ENCODE data around the gene MBOAT7.
"Not testable (repeated sequence)": the region's sequence is repeated elsewhere in the genome, so short reads cannot be mapped to it uniquely, and the experiment has no call there.

MBOAT7 gene

DNA sequence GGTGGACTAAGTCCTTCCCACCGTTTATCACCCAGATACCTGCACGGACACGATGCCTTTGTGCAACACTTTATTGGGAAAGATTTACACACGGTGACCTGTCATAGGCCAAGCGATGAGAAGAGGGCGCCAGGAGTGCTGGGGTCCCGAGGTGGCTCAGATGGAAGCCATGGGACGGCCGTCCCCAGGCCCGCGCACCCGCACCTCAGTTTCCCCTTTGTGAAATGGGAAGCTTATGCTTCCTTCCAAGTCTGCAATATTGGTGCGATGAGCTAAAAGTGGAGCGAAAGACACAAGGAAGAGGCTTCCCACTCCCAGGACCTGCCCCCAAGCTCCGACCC is 16.1 kb downstream of the MBOAT7 start:
- Mint-ChIP-seq H3K27me3 (no peaks in the 10 kb centered on the region), H3K4me1 (ENCODE audit: low read depth in 2 of 2) (peaks cover 3 to 6% of the 10 kb centered on the region in 2 donors), H3K9me3 (no peaks in the 10 kb centered on the region), H3K27ac (no peak overlapping the region), H3K4me3 (no peak overlapping the region), H3K36me3 (ENCODE audit: insufficient read depth) (no peaks in the 10 kb centered on the region)
- DNase-seq (no peak), ATAC-seq (replicated peaks) (no peak)

DNA sequence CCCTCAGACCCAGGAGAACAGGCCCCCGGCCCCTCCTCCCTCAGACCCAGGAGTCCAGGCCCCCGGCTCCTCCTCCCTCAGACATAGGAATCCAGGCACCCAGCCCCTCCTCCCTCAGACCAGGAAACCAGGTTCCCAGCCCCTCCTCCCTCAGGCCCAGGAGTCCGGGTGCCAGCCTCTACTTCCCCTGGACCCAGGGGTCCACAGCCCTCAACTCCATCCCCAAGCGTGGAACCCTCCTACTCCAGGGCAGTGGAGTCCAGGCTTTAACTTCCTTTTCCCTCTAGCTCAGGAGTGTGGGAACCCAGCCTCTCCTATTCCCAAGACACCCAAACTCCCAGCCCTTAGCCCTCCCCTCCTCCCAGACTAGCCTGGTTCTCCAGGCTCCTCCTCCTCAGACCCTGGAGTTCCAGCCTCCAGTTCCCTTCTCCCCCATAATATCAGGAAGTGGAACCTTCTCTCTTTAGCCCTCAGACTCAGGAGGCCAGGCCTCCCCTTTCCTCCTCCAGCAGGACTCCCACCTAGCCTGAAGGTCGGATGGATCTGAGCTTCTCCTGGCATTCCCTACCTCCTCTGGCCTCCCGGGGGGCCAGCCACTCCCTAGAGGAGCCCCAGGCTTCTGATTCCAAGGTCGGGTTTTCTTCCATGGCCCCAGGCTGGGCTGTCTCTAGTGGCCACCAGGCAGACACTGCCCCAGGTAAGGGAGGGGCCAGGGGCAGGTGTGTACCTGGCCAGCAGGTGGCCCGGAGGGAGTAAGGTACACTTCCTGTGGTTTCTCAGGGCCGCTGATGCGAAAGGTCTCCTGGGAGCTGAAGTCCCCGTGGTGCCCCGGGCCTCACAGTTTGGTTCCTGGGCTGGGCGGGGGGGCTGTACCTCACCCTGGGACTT is 16.7 kb downstream of the MBOAT7 start, which contains the start of gene TMC4:
TMC4 (minus strand) TSS at position 690 of the 888 bp plus-strand sequence; CDS start at position 647, 43 bp downstream.
- Mint-ChIP-seq H3K36me3 (ENCODE audit: insufficient read depth) (no peaks in the 10 kb centered on the region), H3K27me3 (no peaks in the 10 kb centered on the region), H3K27ac (peak within 1 kb of the TSS in 1 of 2 donors; percentile 57), H3K4me1 (ENCODE audit: low read depth in 2 of 2) (peaks cover 7 to 10% of the 10 kb centered on the region in 2 donors), H3K4me3 (no peak within 1 kb of the TSS), H3K9me3 (no peaks in the 10 kb centered on the region)
- ATAC-seq (replicated peaks), result peak; percentile 15
- no peak for DNase-seq

DNA sequence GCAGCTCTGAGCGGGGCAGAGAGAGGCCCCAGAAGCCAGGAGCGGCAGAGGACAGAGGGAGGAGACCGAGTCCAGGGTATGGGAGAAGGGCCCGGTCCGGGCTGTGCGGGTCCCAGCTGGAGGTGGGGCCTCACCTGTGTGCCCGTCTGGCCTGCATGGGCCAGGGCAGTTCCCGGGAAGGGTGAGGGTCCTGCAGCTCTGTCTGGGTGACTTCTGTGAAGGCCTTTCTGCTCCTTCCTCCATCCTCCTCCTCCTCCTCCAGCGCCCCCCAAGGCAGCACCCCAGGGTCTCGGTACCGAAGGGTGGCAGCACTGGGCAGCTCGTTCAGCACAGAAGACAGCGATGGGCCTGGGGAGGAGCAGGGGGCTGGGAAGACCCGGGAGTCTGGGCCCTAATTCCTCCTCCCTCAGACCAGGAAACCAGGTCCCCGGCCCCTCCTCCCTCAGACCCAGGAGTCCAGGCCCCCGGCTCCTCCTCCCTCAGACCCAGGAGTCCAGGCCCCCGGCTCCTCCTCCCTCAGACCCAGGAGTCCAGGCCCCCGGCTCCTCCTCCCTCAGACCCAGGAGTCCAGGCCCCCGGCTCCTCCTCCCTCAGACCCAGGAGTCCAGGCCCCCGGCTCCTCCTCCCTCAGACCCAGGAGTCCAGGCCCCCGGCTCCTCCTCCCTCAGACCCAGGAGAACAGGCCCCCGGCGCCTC is 17.5 kb downstream of the MBOAT7 start:
- not testable (repeated sequence) for H3K4me3 Mint-ChIP-seq; H3K27me3 Mint-ChIP-seq; H3K9me3 Mint-ChIP-seq; DNase-seq; H3K36me3 Mint-ChIP-seq (ENCODE audit: insufficient read depth); ATAC-seq (replicated peaks)
- Mint-ChIP-seq H3K27ac (peak overlapping the region in 1 of 2 donors; percentile 64), H3K4me1 (ENCODE audit: low read depth in 2 of 2) (peaks cover 7 to 10% of the 10 kb centered on the region in 2 donors)

DNA sequence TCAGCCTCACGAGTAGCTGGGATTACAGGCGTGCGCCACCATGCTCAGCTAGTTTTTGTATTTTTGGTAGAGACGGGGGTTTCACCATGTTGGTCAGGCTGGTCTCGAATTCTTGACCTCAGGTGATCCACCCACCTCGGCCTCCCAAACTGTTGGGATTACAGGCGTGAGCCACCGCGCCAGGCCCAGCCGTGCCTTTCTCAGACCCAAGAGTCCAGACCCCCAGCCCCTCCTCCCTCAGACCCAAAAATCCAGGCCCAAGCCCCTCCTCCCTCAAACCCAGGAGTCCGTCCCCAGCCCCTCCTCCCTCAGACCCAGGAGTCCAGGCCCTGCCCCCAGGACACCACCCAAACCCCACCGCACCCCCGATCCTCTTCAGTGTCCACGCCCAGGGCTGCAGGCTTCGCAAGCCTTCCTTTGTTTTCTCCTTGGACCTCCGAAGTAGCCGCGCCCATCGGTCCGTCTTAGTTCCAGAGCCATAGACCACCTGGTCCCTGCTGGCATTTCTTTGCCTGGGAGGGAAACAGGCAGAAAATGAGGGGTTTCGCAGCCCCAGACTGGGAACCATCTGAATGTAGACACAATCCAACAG is 20.1 kb downstream of the MBOAT7 start:
- DNase-seq, result no peak
- Mint-ChIP-seq H3K27ac (no peak overlapping the region), H3K4me1 (ENCODE audit: low read depth in 2 of 2) (peaks cover 13 to 17% of the 10 kb centered on the region in 2 donors), H3K4me3 (no peak overlapping the region), H3K36me3 (ENCODE audit: insufficient read depth) (no peaks in the 10 kb centered on the region), H3K27me3 (no peaks in the 10 kb centered on the region), H3K9me3 (no peaks in the 10 kb centered on the region)
- ATAC-seq (replicated peaks), result no peak

DNA sequence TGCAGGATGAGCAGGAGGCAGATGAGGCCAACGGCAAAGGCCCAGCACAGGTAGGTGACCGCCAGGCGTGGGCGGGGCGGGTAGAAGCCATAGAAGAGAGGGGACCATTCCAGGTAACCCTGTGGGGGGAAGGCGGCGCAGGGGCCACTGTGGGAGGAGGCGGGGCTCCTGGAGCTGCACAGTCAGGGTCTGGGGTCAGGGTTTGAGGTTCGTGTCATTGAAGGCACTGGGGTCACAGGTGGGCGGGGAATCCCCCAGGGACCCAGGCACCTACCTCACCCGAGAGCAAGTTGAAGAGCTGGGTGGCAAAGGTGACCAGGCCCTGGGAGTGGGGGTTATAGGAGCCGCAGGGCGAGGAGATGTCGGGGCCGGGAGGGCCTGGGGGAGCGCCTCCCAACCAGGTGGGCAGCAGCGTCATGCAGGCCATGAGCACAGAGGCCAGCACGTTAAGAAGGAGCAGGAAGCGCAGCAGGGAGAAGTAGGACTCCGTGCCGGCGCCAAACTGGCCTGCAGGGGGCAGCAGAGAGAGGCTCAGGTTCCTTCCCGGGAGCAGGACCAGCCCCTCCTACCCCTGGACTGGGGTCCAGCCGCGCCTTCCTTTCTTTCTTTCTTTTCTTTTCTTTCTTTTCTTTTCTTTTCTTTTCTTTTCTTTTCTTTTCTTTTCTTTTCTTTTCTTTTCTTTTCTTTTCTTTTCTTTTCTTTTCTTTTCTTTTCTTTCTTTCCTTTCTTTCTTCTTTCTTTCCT is 21.0 kb downstream of the MBOAT7 start:
- Mint-ChIP-seq H3K27ac (no peak overlapping the region), H3K4me3 (peak overlapping the region in 1 of 2 donors; percentile 21), H3K4me1 (ENCODE audit: low read depth in 2 of 2) (peaks cover 15 to 19% of the 10 kb centered on the region in 2 donors), H3K9me3 (no peaks in the 10 kb centered on the region), H3K27me3 (no peaks in the 10 kb centered on the region), H3K36me3 (ENCODE audit: insufficient read depth) (peaks cover 2% of the 10 kb centered on the region)
- DNase-seq (peak; percentile 88 to 90 (median 89)), ATAC-seq (replicated peaks) (peak; percentile 68)

- no peak for DNase-seq
- peaks cover 20% of the 10 kb centered on the region for H3K36me3 Mint-ChIP-seq (ENCODE audit: insufficient read depth)
- no peaks in the 10 kb centered on the region for H3K27me3 Mint-ChIP-seq
- ATAC-seq (replicated peaks), result no peak
- no peaks in the 10 kb centered on the region for H3K9me3 Mint-ChIP-seq
- H3K27ac Mint-ChIP-seq, result peak overlapping the region in 1 of 2 donors; percentile 65
- H3K4me1 Mint-ChIP-seq (ENCODE audit: low read depth in 2 of 2), result peaks cover 33 to 34% of the 10 kb centered on the region in 2 donors
- H3K4me3 Mint-ChIP-seq, result peak overlapping the region; percentile 84 to 95
Observed at GRCh38 chr19:54165222-54165621, 24.2 kb downstream of the MBOAT7 start.

DNA sequence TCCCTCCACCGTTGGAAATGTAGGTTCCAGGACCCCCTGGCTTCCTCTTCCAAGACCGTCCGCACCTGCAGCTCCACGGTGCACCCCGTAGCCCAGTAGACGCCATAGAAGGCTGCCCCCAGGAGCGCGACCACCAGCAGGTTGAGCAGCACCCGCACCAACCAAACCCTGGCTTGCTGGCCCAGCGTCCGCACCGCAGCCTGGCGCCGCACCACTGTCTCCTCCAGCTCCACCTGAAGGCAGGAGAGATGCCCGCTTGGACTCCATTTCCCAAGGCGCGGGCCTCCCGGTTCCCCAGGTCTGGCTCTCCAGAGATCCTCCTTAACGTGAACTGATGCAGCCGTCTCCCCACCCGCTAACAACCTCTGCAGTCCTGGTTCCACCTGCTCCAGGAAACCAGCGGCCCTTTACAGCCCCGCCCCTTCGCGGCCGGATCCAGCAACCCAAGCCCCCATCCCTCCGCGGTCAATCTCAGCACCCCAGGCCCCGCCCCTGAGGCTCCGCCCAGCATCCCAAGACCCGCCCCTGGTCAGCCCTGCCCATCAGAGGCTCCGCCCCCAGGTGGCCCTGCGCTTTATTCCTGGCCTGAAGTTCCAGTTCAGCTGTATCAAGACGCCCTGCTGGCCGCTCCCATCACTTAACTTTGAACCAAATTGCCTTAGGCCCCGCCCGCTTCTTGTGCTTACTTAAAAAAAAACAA is 24.9 kb downstream of the MBOAT7 start:
- no peaks in the 10 kb centered on the region for H3K27me3 Mint-ChIP-seq
- no peaks in the 10 kb centered on the region for H3K9me3 Mint-ChIP-seq
- H3K4me3 Mint-ChIP-seq, result peak overlapping the region; percentile 84 to 95
- peak; percentile 23 for ATAC-seq (replicated peaks)
- peak; percentile 53 to 79 (median 78) for DNase-seq
- peaks cover 24% of the 10 kb centered on the region for H3K36me3 Mint-ChIP-seq (ENCODE audit: insufficient read depth)
- H3K4me1 Mint-ChIP-seq (ENCODE audit: low read depth in 2 of 2), result peaks cover 36 to 38% of the 10 kb centered on the region in 2 donors
- H3K27ac Mint-ChIP-seq, result peak overlapping the region; percentile 65 to 78

DNA sequence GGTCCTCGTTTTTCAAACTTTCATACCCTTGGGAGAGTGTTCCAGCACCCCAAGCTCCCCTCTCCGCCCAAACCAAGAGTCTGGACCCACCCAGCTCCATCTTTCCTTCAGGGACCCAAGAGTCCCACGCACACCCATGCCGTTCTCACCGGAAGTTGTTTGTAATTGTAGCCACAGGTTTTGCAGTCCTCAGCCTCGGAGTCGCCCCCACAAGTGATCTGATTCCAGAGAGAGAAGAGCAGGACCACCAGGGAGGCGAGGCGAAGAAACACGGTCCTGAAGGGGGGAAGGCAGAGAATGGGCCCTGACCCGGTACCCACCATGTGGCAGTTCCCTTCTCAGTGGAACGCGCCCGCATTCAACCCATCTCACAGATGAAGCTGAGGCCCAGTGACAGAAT is 26.5 kb downstream of the MBOAT7 start:
- H3K9me3 Mint-ChIP-seq, result no peaks in the 10 kb centered on the region
- H3K27me3 Mint-ChIP-seq, result no peaks in the 10 kb centered on the region
- peaks cover 41 to 44% of the 10 kb centered on the region in 2 donors for H3K4me1 Mint-ChIP-seq (ENCODE audit: low read depth in 2 of 2)
- H3K4me3 Mint-ChIP-seq, result peak overlapping the region; percentile 84 to 95
- no peak for DNase-seq
- peak overlapping the region; percentile 56 to 62 for H3K27ac Mint-ChIP-seq
- no peak for ATAC-seq (replicated peaks)
- peaks cover 32% of the 10 kb centered on the region for H3K36me3 Mint-ChIP-seq (ENCODE audit: insufficient read depth)

GRCh38 chr19:54162241-54162805 is 27.1 kb downstream of the MBOAT7 start:
- H3K4me1 Mint-ChIP-seq (ENCODE audit: low read depth in 2 of 2), result peaks cover 41 to 44% of the 10 kb centered on the region in 2 donors
- H3K9me3 Mint-ChIP-seq, result no peaks in the 10 kb centered on the region
- no peaks in the 10 kb centered on the region for H3K27me3 Mint-ChIP-seq
- ATAC-seq (replicated peaks) (peak; percentile 5), DNase-seq (peak; percentile 58 to 72 (median 68))
- peaks cover 38% of the 10 kb centered on the region for H3K36me3 Mint-ChIP-seq (ENCODE audit: insufficient read depth)
- H3K4me3 Mint-ChIP-seq, result peak overlapping the region; percentile 84 to 95
- peak overlapping the region; percentile 56 to 62 for H3K27ac Mint-ChIP-seq

GRCh38 chr19:54160854-54161253 is 28.5 kb downstream of the MBOAT7 start:
- Mint-ChIP-seq H3K4me3 (peak overlapping the region; percentile 83 to 89), H3K4me1 (ENCODE audit: low read depth in 2 of 2) (peaks cover 46 to 49% of the 10 kb centered on the region in 2 donors), H3K27ac (peak overlapping the region; percentile 92), H3K36me3 (ENCODE audit: insufficient read depth) (peaks cover 53% of the 10 kb centered on the region), H3K27me3 (no peaks in the 10 kb centered on the region), H3K9me3 (no peaks in the 10 kb centered on the region)
- DNase-seq, result no peak
- ATAC-seq (replicated peaks), result no peak

DNA sequence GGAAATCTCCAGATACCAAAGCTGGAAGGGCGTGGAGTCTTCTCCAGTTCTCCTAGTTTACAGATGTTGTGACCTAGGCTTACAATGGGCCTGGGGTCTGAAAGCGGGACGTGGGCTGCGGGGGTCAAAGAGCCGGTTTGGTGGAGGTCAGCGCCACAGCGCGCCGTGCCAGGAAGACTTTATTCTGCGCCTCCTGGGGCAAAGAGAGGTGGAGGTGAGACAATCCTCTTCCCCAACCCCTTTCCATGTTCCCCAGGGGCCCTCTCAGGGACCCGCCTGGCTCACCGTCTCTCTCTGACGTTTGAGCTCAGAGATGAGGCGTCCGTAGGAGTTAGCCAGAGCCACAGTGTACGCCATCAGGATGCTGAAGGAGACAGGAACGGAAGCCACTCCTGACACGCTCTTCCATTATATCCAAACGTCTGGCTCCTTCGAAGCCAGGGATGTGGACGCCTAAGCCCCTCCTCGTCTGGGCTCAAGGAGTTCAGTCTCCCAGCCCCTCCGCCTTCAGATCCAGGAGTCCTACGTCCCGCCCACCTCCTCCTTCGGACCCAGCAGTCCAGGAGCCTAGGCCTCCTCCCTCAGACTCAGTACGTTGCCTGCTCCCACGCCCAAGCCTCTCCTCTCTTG is 29.1 kb downstream of the MBOAT7 start:
- Mint-ChIP-seq H3K27ac (peak overlapping the region; percentile 92), H3K9me3 (no peaks in the 10 kb centered on the region), H3K4me3 (peak overlapping the region; percentile 83 to 89), H3K27me3 (no peaks in the 10 kb centered on the region), H3K36me3 (ENCODE audit: insufficient read depth) (peaks cover 57% of the 10 kb centered on the region), H3K4me1 (ENCODE audit: low read depth in 2 of 2) (peaks cover 46 to 49% of the 10 kb centered on the region in 2 donors)
- DNase-seq, result no peak
- no peak for ATAC-seq (replicated peaks)
